Cortex of kidney (tissue), 1 donor: Measurements from ENCODE around the gene NELL2.
"Not testable (repeated sequence)": the region's sequence is repeated elsewhere in the genome, so short reads cannot be mapped to it uniquely, and the experiment has no call there.

Experiments used
- DNase-seq: peaks from one replicate; lab custom pipeline; 2025; lab: John Stamatoyannopoulos, UW

NELL2 gene

GRCh38 chr12:44875954-44876543, at the start of gene NELL2:
Gene NELL2, minus strand, starts transcription at chr12:44876315. Its CDS starts 446 bp downstream, at chr12:44875869.
- DNase-seq, result no peak

- no peak for DNase-seq
Measured at GRCh38 chr12:44921736-44922135, 45.6 kb upstream of the NELL2 start.

GRCh38 chr12:44917141-44917540, 41.0 kb upstream of the NELL2 start:
- DNase-seq, result no peak

- DNase-seq, result no peak
Measured at GRCh38 chr12:44915958-44916357, 39.8 kb upstream of the NELL2 start.

- DNase-seq, result no peak
Measured at GRCh38 chr12:44904321-44904720, 28.2 kb upstream of the NELL2 start.

- not testable (repeated sequence) for DNase-seq
Measured at GRCh38 chr12:44898108-44898507, 22.0 kb upstream of the NELL2 start.

GRCh38 chr12:44889926-44890325, 13.8 kb upstream of the NELL2 start:
- no peak for DNase-seq

- no peak for DNase-seq
Measured at GRCh38 chr12:44889162-44889561, 13.0 kb upstream of the NELL2 start.

GRCh38 chr12:44885902-44886301, 9.8 kb upstream of the NELL2 start:
- DNase-seq, result no peak

- DNase-seq, result no peak
Measured at GRCh38 chr12:44881197-44881596, 5.1 kb upstream of the NELL2 start.

GRCh38 chr12:44876544-44877410, 662 bp upstream of the NELL2 start:
- DNase-seq, result no peak

GRCh38 chr12:44875417-44875953, 630 bp downstream of the NELL2 start:
- no peak for DNase-seq

GRCh38 chr12:44874981-44875416, 1.1 kb downstream of the NELL2 start:
- DNase-seq, result no peak

- no peak for DNase-seq
Measured at GRCh38 chr12:44873898-44874297, 2.2 kb downstream of the NELL2 start.

- DNase-seq, result no peak
Measured at GRCh38 chr12:44869503-44869902, 6.6 kb downstream of the NELL2 start.

GRCh38 chr12:44863867-44864266, 12.2 kb downstream of the NELL2 start:
- DNase-seq, result no peak

GRCh38 chr12:44859998-44860689, 16.0 kb downstream of the NELL2 start:
- no peak for DNase-seq

GRCh38 chr12:44858226-44858855, 17.8 kb downstream of the NELL2 start:
- DNase-seq, result no peak

GRCh38 chr12:44852483-44852882, 23.6 kb downstream of the NELL2 start:
- no peak for DNase-seq

GRCh38 chr12:44851586-44851985, 24.5 kb downstream of the NELL2 start:
- no peak for DNase-seq

- DNase-seq, result no peak
Measured at GRCh38 chr12:44848703-44849085, 27.4 kb downstream of the NELL2 start.
